ENCODE measurements around the gene ILK.

The ILK gene

GRCh38 chr11:6606471-6607189 is 3.1 kb downstream of the ILK start:
- peak; percentile 84 for DNase-seq (ENCODE audit: low spot score)

DNA sequence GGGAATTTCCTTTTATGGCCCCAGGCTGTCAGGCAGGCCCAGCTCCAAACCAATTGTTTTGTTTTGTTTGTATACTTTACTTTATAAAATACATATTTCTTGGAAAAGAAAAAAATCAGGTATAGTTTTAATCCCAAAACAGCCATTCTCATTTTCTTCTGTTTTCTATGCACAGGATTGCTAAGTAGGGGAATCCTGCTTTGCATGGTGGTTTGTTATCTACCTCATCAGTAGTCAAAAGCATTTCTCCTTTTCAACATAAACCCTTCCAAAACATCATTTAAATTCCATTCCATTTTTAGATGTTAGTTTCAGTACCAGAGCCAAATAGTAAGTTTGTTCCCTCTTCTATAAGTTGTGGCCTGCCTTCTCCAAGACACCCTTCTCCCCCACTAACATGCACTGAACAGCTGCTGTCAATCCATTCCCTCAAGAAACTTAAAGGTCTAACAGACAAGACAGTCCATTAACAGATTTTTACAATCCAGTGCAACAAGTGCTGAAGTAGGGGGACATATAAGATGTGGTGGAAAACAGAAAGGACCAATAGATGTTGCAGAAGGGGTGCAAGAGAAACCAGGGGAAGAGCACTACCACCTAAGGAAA is 3.7 kb downstream of the ILK start:
- no peak for DNase-seq (ENCODE audit: low spot score)

- DNase-seq (ENCODE audit: low spot score): no peak
These were observed 4.4 kb downstream of the ILK start for GRCh38 chr11:6608011-6608410.

GRCh38 chr11:6608726-6609501 is 5.3 kb downstream of the ILK start:
- no peak for DNase-seq (ENCODE audit: low spot score)

- no peak for DNase-seq (ENCODE audit: low spot score)
These were observed 6.0 kb downstream of the ILK start for GRCh38 chr11:6609502-6610015.

- DNase-seq (ENCODE audit: low spot score): no peak
These were observed 7.0 kb downstream of the ILK start for GRCh38 chr11:6610591-6610990.

DNA sequence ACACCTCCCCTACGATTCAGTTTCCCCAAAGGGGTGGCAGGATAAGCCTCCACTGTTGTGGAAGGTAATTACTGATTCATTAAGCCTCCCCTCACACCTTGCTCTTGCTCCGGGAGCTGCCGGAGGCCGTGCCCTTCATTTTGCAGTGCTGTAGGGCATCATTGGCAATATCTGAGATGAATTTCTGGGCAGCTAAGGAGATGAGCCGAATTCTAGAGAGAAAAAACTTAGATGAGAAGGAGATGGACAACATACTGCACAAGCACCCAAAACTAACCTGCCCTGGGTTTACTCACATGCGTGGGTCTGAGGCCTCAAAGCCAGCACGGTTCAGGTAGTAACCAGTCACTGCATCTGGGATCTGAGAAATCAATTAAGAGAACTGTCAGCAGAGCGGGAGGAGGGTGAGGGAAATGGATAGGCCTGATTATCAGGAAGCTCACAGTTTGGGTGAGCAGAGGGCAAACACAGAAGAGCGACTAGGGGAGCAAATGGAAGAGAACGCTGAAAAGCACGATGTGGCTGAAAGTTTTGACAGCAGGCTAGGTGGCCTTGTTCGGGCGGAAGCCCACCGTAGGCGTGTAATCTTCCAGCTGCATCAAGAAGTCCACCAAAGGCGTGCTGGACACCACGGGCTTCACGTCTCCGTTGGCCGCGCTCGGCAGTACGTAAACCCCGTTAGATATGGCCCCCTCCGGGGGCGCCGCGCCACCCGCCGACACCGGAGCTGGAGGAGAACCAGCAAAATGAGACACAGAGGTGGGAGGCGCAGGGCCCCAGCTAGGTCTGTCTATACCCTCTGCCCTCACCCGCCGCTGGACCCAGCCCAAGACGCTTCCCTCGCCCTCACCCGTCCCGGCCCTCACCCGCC is 7.8 kb downstream of the ILK start:
- DNase-seq (ENCODE audit: low spot score): no peak

GRCh38 chr11:6611963-6612212 is 8.3 kb downstream of the ILK start:
- DNase-seq (ENCODE audit: low spot score): no peak

- peak; percentile 93 for DNase-seq (ENCODE audit: low spot score)
These were observed 8.9 kb downstream of the ILK start, which contains the start of gene TAF10 for GRCh38 chr11:6612213-6613041. TSS of gene TAF10 (minus strand) at chr11:6612216. CDS start at chr11:6612189, 27 bp downstream.

- no peak for DNase-seq (ENCODE audit: low spot score)
These were observed 9.9 kb downstream of the ILK start for GRCh38 chr11:6613496-6613895.

DNA sequence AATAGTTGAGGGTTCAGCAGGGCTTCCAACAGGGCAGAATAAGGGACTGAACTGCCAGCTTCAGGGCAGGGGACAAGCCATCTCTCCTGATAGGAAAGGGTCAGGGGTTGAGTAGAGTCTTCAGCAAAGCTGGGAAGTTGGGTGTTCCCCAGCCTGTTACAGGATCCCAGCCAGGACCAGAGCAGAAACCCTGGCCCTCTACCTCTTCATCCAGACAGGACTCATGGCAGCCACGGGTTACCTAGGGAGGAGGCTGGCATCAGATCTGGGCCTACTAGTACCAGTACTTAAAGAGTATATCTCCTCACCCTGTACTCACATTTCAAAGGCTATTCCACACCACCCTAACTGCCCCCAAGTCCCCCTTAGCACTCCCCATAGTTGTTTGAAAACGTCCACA is 10.9 kb downstream of the ILK start:
- no peak for DNase-seq (ENCODE audit: low spot score)

GRCh38 chr11:6615046-6615445 is 11.5 kb downstream of the ILK start:
- DNase-seq (ENCODE audit: low spot score): no peak

GRCh38 chr11:6615882-6616585 is 12.5 kb downstream of the ILK start:
- no peak for DNase-seq (ENCODE audit: low spot score)

DNA sequence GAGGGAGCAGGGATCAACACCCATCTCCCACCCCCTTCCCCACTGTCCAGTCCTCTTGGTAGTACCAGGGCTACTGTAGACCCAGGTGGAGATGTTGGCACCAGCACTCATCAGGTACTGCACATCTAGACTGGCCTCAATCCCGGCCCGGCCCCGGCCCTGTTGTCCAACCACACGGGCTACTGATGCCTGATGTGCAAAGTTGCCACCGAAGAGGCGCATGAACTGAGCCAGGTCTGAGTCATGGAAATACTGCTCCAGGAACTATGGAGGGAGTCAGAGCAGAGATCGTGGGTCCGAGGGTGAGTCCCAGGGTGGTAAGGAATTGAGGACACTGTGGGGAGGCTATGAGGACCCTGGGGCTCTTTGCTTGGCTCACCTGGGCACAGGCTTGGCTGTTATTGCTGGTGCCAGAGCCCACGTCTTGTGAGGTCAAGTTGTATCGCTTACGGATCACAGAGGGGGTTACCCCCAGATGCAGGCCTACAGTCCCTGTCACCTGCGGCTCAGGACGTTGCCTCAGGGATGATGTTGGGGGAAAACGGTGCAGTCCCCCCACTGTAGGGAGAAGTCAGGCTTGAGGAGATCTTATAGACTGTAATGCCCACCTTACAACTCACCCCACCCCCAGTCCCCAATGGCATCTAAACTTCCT is 13.1 kb downstream of the ILK start:
- no peak for DNase-seq (ENCODE audit: low spot score)

- DNase-seq (ENCODE audit: low spot score): no peak
These were observed 13.8 kb downstream of the ILK start for GRCh38 chr11:6617315-6617781.

GRCh38 chr11:6618117-6619003 is 14.8 kb downstream of the ILK start:
- no peak for DNase-seq (ENCODE audit: low spot score)

DNA sequence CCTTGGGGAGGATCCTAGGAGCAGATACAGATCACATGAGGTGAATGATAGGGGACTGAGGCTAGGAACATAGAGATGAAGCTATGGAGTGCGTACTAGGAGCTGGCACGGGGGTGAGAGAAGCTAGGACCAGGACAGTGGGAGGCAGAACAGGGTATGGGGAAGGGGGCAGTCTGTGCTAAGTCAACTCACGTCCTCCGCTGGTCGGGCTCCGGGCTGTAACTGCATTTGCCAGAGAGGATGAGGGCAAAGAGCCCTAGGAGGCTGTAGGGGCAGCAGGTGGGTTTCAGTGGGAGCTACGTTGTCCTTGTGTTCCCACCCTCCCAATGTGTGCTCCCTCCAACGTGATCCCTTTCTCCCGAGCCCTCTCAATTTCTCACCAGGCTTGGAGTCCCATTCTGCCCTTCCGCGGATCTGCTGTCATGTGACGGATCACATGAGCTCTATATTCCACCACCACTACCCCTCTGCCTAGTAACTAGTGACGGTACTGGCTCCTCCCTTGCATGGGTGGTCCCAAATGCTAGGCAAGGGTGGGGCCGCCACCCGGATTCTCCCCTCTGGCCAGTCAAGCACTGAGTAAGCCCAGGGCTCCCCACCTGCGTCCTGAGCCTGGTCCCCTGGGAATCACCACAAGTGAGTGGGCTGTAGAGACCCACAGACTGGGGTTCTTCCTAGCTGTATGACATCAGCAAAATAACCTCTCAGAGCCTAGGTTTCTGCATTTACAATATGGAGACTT is 15.6 kb downstream of the ILK start, which contains the start of gene TPP1:
Gene TPP1 (minus strand): TSS at position 419 of the 742 bp plus-strand sequence. CDS start 22 bp downstream, at position 397.
- peak; percentile 95 for DNase-seq (ENCODE audit: low spot score)

DNA sequence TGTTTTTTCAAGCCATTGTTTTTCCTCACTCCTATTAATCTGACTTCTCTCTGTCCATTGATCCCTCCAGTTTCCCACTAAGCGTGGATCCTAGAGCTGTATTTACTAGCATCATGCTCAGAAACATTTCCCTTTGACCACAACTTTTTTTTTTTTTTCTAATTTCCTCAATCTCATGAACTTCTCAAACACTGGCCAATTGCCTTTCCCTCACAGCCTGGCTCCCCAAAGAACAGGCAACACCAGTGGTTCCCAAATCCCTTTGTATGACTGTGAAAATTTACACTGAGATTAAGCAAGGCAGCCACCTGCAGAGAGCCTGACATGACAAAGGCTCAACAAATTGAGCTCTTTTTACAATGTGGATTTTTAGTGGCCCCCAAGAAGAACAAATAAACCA is 17.1 kb downstream of the ILK start:
- no peak for DNase-seq (ENCODE audit: low spot score)

Measured in SK-N-DZ (cell line).